GM21529 (cell line): ENCODE results near the gene PML.

ENCODE experiments used
- ATAC-seq: cut with Tn5 transposase; IDR thresholded peaks from one replicate; pipeline ENCODE4 v1.9.1; 2021; ENCODE audit not compliant: unreplicated experiment

PML gene

DNA sequence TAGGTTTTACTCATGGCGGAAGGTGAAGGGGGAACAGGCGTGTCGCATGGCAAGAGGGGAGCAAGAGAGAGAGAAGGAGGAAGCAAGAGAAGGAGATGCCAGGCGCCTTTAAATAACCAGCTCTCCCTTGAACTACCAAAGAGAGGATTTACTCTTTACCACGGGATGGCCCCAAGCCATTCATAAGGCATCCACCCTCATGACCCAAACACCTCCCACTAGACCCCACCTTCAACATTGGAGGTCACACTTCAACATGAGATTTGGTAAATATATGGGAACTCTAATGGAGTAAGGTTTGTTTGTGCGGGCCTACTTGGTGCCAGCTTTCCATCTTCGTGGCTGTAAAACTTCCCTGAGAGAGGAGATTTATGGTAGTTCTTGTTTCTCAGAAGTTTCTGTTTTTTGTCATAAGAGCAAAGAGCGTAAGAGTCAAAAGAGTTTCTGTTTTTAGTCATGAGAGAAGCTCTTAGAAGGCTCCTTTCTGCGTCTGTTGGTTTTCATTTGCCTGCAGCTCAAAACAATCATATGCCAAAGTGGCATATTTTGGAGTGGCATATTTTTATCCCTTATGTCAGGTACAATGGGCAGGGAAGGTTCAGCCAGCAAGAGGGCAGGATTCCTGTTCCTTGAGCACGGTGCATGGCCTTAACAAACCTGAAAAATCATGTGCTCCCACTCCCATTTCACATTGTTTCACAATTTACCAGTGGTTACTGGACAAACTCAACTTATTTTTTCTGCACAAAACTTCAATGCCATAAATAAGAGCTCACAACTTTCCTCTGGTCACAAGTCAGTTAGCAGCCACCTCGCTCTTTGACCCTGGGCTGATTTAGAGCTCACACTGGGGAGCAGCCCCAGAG is 12.5 kb downstream of the PML start:
- ATAC-seq = no peak

DNA sequence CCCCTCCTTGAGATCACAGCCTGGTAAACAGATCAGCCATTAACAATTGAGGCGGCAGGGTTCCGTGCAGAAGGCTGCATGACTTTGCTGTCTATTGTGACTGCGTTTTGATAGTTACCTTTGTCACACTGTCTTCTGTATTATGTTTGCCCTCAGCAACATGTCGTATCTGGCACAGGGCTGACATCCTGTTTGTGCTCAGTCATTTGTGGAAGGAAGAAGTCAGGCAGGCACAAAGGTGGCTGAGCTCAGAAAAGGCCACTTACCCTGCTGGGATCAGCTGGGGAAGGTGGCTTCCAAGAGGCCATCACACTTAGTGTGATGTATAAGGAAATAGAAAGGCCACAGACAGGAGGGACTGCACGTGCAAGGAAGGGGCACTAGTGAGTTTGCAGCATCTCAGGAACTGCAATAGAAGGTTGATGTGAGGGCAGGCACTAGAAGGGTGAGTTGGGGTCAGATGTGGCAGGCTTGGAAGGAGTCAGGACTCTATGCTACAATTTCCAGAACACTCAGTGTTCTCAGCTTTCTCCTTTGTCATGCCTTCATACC is 13.4 kb downstream of the PML start:
- ATAC-seq = no peak

DNA sequence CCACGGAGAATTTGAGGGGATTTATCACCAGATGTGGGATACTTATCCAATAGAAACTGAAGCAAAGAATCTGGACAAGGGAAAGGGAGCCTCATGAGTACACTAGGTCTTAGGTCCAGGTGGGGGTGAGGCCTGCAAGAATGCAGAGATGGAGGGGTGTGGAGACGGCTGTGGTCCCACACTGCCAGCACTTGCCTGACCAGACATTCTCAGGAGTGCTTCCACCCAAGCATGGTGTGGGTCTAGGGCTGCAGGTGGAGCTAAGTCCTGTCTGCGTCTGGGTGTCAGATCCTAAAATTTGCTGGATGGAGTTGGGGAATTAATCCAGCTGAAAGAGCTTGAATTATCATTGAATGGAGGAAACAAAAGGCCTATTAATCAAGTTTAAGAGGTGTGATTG is 14.4 kb downstream of the PML start:
- no peak for ATAC-seq

DNA sequence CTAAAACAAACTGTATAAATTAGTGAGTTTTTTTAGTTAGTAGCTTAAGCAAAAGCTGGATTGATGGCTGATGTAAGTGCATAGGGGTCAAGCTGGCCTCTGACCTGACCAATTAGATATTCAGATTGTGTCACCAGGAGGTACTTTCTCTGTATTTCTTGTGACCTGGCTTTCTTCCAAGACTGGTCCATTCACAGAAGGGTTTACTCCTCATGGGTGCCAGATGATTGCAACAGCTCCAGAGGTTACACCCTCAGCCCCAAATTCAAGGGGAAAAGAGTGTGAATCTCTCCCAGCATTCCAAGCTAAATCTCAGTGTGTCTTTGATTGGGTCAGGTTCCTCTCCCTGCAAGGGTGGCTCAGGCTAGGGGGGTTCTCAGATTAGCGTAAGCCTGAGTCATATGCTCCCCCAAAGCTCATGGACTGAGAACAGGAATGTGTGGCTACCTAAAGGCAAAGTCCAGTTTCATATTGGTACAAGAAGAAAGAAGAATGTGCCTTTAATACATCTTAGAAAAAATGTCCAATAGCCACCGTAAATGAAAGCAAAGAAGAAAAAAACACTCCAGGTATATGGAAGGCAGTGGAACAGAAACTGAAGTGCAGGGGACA is 16.5 kb downstream of the PML start:
- no peak for ATAC-seq

DNA sequence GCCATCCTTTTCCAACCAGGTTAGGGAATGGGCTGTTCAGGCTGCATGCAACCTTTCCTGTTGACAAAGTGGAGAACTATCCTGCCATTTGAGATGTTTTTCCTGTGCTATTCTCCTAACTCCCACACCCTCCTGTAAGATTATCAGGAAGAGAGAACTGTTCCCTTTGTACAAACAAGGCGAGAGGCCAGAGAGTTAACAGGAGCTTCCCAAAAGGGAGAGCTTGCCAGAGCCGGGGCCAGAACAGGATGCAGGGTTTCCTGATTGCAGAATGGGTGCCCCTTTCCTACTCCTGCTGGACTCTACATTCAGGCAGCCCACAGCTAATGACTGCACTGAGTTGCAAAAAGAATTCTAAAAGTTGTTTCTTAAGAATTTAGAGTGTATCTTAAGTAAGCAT is 17.1 kb downstream of the PML start:
- ATAC-seq = no peak

DNA sequence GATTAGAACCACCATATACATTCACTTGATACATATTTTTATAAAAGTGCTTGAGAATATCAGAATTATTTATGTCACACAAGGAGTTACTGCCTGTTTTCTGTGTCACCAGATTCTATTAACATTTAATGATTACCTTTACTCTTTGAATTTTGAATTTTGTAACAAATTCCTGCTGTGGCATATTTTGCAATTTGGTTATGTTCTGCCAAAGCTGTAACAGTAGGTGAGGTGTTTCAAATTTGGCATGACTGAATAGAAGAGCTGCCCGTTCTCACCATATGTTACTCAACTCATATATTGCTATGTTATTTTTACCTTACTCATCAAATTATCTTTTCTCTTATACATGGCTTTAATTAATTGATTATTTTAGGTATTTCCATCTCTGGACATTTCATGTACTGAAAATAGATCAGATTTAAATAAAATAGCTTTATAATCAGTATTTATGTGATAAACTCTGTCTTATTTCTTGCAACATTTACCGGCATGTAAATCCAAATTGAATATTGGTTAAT is 18.9 kb downstream of the PML start:
- no peak for ATAC-seq

DNA sequence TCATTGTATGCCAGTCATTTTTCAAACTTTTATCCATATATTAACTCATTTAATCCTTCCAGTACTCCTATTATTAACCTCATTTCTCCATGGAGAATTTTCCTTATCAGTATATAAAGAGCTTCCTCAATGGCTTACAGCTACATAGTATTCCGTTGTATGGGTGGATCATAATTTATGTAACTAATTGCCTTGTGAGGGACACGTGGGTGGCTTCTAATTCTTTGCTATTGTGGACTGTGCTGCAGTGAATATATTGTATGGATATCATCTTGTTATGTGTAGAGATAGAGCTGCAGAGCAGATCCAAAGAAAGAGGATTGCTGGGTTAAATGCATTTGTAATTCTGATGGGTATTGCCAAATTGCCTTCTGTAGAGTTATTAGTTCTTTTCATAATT is 25.2 kb downstream of the PML start:
- ATAC-seq = no peak

DNA sequence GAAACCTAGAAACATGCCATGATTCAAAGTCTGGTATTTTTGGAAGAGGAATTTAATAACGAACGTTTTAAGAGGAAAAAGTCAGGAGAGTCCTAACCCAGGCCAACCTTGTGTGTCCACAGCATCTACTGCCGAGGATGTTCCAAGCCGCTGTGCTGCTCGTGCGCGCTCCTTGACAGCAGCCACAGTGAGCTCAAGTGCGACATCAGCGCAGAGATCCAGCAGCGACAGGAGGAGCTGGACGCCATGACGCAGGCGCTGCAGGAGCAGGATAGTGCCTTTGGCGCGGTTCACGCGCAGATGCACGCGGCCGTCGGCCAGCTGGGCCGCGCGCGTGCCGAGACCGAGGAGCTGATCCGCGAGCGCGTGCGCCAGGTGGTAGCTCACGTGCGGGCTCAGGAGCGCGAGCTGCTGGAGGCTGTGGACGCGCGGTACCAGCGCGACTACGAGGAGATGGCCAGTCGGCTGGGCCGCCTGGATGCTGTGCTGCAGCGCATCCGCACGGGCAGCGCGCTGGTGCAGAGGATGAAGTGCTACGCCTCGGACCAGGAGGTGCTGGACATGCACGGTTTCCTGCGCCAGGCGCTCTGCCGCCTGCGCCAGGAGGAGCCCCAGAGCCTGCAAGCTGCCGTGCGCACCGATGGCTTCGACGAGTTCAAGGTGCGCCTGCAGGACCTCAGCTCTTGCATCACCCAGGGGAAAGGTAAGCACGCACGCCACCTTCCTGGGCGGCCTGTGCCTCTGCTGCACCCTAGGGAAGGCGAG is 28.4 kb downstream of the PML start:
- ATAC-seq = no peak

DNA sequence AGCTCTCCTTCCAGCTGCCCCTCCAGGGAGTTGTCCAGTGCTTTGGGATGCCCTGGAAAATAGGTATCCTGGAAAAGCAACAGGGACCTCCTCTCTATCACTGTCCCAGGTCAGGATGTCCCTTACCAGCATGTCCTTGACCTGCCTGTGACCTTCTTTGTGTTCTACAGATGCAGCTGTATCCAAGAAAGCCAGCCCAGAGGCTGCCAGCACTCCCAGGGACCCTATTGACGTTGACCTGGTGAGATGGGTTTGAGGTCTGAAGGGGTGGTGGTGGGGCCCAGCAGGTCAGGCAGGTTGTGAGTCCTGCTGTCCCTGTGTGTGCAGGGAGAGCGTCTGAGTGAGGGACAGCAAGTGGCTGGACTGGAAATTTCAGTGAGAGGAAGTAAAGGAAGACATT is 30.2 kb downstream of the PML start:
- ATAC-seq = no peak

DNA sequence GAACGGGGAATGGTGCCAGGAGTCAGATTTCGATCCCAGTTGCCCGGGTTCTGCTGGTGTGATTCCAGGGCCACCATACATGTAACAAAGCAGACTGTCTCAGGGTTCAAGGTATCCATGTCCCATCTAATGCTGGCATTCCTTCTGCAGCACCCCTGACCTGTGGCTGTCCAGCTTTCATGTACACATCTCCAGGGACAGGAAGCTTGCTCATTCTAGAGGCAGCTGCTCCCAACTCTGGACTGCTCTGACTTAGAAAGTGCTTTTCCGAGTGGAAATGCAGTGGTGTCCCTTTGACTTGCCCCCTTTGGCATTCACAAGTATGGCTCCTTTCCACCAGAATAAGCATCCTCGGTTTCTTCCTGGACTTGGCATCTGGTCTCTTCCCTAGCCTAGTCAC is 30.9 kb downstream of the PML start:
- ATAC-seq = no peak

DNA sequence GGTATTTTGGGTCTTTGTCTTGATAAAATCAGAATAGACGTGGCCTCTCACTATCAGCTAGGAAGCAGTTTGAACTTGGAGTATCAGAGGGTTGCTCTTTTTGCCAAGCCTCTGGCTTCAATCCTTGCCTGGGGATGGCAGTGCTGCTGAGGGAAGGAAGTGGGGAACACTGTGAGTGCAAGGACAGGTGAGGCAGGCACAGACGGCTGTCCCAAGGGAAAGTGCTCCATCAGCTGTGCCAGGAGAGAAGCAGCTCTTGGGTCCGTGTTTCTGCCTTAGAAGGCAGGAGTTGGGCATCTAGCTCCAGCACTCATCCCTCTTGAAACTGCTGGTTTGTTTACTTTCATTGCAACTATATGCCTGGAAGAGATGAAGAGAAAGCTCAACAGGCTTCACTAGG is 33.2 kb downstream of the PML start:
- no peak for ATAC-seq

DNA sequence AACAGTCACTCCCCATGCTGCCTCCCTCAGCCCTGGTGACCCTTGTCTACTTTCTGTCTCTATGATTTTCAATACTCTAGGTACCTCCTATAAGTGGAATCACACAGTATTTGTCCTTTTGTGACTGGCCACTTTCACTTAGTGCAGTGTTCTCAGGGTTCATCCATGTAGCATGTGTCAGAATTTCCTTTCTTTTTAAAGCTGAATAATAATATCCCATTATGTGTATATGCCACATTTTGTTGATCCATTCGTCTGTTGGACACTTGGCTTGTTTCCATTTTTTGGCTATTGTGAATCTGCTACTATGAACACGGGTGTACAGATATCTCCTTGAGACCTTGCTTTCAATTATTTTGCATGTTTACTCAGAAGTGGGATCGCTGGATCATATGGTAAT is 34.1 kb downstream of the PML start:
- ATAC-seq = no peak

DNA sequence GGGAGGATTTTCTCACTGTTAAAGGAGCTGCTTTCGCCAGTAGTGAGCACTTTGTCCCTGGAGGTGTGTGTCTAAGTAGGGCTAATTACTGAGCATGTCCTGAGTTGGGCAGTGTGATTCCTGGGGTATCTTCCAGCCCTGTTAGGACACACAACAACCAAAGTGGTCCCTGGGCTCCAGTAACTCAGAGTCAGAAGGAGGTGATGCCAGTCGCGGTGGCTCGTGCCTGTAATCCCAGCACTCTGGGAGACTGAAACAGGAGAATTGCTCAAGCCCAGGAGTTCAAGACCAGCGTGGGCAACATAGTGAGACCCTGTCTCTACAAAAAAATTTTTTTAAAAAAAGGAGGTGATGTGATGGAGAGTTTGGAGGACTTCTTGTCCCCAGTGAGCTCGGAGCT is 37.5 kb downstream of the PML start:
- no peak for ATAC-seq

DNA sequence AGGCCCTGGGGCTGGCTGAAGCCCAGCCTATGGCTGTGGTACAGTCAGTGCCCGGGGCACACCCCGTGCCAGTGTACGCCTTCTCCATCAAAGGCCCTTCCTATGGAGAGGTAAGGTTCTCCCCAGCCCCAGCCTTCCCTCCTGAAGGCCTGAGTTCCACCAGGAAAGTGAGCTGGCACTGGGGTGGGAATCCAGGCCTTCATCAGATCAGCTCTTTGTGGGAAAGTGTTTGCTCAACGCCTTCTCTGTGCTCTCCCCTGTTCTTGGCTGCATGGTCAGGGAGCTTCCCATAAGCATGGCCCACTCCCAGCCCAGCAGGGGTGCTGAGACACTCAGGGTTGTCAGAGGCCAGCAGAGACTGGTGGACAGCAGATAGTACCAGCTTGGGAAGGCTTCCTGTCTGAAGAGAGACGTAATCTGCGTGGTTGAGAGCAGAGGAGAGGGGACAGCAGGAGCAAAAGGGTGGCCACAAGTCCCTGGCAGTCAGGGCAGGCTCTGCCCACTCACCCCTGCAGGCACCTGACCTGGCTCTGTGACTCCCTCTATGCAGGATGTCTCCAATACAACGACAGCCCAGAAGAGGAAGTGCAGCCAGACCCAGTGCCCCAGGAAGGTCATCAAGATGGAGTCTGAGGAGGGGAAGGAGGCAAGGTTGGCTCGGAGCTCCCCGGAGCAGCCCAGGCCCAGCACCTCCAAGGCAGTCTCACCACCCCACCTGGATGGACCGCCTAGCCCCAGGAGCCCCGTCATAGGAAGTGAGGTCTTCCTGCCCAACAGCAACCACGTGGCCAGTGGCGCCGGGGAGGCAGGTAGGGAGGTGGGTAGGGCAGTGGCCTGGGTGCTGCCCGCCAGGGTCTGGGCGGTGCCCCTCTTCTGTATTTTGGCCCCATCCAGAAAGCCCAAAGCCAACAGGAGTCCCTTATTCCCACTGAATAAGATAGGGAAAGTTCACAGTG is 38.4 kb downstream of the PML start:
- no peak for ATAC-seq

DNA sequence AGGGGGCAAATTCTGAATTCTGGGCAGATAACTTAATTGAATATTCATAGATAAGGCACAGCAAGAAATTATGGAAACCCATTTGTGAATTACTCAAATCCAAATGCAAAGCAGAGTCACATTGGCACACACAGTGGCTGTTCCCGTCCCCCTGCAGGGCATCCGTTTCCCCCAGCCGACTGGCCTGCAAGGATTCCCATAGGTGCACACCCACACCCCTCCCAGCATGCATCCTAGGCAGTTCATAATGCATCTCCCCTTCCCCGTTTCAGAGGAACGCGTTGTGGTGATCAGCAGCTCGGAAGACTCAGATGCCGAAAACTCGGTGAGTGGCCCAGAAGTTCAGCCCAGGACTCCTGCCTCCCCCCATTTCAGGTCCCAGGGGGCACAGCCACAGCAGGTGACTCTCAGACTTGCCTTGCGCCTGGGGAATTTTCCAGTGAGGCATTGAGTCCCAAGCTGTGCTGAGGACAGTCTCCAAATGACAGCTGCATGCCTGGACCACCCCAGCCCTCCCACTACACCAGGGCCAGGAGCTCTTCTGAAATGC is 39.8 kb downstream of the PML start:
- ATAC-seq = no peak

DNA sequence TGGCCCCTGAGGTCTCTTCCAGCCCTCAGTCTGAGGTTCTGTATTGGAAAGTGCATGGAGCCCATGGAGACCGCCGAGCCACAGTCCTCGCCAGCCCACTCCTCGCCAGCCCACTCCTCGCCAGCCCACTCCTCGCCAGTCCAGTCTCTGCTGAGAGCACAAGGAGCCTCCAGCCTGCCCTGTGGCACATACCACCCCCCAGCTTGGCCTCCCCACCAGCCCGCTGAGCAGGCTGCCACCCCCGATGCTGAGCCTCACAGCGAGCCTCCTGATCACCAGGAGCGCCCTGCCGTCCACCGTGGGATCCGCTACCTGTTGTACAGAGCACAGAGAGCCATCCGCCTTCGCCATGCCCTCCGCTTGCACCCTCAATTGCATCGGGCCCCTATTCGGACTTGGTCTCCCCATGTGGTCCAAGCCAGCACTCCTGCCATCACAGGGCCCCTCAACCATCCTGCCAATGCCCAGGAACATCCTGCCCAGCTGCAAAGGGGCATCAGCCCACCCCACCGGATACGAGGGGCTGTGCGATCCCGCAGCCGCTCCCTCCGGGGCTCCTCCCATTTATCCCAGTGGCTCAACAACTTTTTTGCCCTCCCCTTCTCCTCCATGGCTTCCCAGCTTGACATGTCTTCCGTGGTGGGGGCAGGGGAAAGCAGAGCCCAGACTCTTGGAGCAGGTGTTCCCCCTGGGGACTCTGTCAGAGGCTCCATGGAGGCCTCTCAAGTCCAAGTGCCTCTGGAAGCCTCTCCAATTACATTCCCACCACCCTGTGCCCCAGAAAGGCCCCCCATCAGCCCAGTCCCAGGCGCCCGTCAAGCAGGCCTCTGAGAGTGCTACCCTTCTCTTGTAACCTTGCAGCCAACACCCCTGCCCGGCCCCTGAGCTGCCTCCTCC is 40.9 kb downstream of the PML start:
- no peak for ATAC-seq

DNA sequence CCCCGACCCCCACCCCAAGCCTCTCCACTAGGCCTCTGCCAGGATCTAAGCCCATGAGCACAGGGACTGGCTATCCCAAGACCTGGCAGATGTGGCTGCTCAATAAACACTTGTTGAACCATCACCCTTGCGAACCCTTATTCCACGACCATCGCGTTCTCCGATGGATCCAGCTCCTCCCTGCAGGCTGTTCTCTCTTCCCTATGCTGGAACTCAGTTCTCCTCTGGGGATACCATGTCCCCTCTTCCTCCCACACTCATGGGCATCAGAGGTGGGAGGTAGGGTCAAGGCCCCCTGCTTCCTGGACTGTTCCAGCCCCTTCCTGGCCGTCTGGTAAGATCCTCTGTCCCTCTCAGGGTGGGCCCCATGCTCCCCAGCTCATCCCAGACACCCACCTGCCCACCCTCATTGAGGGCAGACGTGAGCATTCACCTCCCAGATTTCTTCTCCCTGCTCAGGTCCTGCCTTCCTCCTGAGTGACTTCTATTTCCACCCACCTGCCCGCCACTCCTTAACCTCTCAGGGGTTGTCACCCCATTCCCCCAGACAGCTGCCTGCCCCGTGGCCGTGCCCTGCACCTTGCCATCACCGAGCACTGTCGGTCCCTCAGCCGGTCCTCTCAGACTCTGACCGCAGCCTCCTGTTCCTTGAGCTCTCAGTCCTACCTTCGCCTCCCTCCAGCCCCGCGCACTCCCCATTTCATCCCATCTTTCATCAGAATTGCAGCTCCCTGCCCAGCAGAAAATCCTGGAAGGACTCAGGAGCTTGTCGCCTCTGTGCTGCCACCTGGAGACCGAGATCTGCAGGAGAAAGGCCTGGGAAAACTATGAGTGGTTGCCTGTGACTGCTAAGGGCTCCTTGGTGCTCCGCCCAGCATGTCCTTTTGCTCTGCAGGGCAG is 42.0 kb downstream of the PML start:
- ATAC-seq = no peak
